Hypothalamus (tissue), 51 donors: ENCODE results near the gene SLC26A2.

Experiments
- DNase-seq, 51 donors: peaks; one replicate each; lab custom pipeline; 2025; lab: John Stamatoyannopoulos, UW

The SLC26A2 gene

DNA sequence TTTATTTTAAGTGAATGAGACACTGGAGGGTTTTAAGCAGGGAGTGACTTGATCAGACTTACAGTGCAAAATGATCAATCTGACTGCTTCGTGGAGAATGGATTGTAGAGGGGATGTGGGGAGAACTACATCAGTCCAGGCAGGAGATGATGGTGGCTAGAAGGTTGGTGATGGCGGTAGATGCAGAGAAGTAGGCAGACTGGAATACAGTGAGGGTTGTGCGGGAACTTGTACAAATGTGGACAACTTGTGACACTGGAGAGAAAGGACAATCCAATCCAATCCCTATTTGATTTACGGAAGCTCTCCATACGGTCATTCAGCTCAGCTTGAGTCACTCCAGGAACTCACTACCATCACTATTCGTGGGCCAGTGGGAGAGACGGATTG lies 39.3 kb downstream of the SLC26A2 start:
- no peak for DNase-seq

- peak; percentile 52 to 95 (median 88) for DNase-seq
Observed at GRCh38 chr5:150000256-150000989, 39.9 kb downstream of the SLC26A2 start, which contains the start of the genes HMGXB3 and TIGD6. Gene HMGXB3 (plus strand): TSS chr5:150000739. CDS start chr5:150004853, 4,114 bp downstream. Gene TIGD6 (minus strand): TSS chr5:150000654. CDS start chr5:149996348, 4,306 bp downstream.

GRCh38 chr5:150000990-150001659 lies 40.6 kb downstream of the SLC26A2 start:
- peak in 8 of 51 donors; percentile 10 to 67 (median 21) for DNase-seq

DNA sequence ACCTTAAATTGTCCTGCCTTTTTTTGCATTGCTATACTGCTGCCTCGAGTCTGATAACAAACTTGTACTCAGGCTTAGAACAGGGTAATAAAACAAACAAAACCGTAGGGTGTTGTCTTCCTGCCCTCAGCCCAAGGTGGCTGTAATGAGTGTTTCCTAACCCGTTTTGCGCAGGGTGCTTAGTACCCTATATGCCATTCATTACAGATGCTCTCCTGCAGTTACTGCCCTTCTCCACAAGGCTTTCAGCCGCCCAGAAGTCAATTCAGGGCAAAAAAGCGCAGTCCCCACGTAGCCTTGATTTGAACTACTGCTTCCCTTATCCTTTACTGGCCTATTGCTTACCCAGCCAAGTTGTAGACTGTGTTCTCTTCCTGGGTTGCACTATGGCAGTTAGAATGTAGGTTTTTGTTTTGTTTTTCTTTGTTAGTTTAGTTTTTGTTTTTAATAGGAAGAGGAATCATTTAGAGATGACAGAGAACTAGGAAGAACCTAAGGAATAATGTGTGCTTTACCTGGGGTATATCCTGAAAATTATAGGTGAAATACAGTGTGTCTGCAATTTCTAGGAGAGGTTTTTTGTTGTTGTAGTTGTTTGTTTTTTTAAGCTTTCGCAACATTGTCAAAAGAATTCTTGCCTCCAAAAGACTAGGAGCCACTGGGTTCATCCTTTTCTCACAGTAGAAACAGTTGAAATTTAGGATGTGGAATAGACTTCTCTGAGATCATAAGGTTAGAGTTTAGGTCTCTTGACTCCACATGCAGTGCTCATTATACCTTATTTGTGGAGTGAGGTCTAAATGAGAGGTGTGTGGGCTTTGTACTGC lies 41.3 kb downstream of the SLC26A2 start:
- peak in 3 of 51 donors; percentile 4 to 16 (median 11) for DNase-seq

DNA sequence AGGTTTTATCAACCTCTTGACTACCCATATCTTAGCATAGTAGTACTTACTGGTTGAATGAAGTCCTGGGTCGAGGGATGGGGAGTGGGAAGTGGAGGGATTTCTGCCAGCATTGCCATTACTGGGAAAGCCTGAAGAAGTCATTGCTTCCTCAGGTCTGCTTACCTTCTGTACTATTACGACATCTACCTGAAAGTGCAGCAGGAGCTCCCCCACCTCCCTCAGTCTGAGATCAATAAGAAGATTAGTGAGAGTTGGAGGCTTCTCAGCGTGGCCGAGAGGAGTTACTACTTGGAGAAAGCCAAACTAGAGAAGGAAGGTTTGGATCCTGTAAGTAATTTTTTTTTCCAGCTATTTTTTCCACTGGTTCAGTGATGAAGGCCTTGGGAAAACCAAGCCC lies 45.8 kb downstream of the SLC26A2 start:
- no peak for DNase-seq

GRCh38 chr5:150007050-150007449 lies 46.5 kb downstream of the SLC26A2 start:
- DNase-seq, result no peak

DNA sequence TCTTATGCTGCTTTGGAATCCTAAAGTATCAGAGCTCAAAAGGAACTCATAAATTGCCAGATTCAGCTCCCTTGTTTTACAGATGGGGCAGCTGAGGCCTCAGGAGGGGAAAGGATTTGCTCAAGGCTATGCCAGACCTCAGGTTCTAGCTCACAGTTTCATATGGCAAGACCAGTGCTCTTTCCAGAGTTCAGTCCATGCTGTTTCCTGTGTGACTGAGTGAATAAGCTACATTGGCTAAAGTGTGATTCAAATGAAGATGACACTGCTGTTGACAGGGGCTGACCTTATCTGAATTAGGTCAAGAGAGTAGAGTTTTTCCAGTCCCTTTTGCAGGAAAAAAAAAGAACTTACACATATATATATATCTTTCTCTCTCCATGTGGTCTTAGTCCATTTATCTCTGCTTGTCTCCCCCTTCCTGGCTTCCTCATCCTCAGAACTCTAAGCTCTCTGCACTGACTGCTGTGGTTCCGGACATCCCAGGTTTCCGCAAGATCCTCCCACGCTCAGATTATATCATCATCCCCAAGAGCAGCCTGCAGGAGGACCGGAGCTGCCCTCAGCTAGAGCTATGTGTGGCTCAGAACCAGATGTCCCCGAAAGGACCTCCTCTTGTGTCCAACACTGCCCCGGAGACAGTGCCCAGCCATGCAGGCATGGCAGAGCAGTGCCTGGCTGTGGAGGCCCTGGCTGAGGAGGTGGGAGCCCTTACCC lies 49.3 kb downstream of the SLC26A2 start:
- no peak for DNase-seq

- no peak for DNase-seq
Observed at GRCh38 chr5:150013931-150014330, 53.4 kb downstream of the SLC26A2 start.

GRCh38 chr5:150014456-150014855 lies 53.9 kb downstream of the SLC26A2 start:
- no peak for DNase-seq

- no peak for DNase-seq
Observed at GRCh38 chr5:150015415-150015814, 54.9 kb downstream of the SLC26A2 start.

GRCh38 chr5:150016537-150016936 lies 56.0 kb downstream of the SLC26A2 start:
- no peak for DNase-seq

GRCh38 chr5:150017226-150018005 lies 56.9 kb downstream of the SLC26A2 start:
- no peak for DNase-seq

DNA sequence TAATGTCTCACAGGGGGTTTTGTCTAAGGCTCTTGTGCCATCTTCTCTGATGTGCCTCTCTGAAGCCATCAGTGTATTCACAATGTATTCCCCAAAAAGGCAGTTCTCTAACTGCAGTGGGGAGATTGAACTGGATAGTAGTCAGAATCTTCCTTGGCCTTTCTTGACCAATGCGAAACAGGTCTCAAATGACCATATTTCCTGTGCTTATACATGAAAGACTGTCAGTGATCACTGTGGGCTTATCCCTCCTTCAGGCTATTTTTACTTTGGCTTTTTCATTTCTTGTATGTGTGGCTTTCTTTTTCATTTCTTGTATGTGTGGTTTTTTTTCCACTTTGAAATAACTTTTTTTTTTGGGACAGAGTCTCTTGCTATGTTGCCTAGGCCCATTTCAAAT lies 59.7 kb downstream of the SLC26A2 start:
- no peak for DNase-seq

GRCh38 chr5:150021491-150022157 lies 61.1 kb downstream of the SLC26A2 start:
- DNase-seq, result peak in 4 of 51 donors; percentile 7 to 38 (median 16)

GRCh38 chr5:150022158-150022531 lies 61.6 kb downstream of the SLC26A2 start:
- DNase-seq, result peak in 1 of 51 donors; percentile 36

DNA sequence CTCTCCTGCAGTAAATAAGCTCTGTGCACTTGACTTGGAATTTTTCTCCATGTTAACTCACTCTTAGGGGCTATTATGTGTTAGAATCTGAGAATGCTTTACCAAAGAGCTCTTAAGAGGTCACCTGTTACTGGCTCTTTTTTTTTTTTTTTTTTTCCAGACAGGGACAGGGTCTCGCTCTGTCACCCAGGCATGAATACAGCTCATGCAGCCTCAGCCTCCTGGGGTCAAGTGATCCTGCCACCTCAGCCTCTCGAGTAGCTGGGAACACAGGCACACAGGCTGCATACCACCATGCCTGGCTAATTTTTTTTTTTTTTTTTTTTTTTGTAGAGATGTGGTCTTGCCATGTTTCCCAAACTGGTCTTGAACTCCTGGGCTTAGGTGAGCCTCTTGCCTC lies 62.1 kb downstream of the SLC26A2 start:
- DNase-seq, result no peak

GRCh38 chr5:150023136-150023535 lies 62.6 kb downstream of the SLC26A2 start:
- DNase-seq, result no peak

- DNase-seq, result peak in 1 of 51 donors; percentile 13
Observed at GRCh38 chr5:150024346-150024984, 63.9 kb downstream of the SLC26A2 start.
